GM18868 (cell line): ENCODE results near the gene STAG1.
"Not testable (repeated sequence)": the region's sequence is repeated elsewhere in the genome, so short reads cannot be mapped to it uniquely, and the experiment has no call there.

ENCODE experiments used
- ATAC-seq: cut with Tn5 transposase; IDR thresholded peaks from one replicate; pipeline ENCODE4 v1.9.1; 2021; ENCODE audit warnings: mild to moderate bottlenecking, moderate library complexity; ENCODE audit not compliant: unreplicated experiment

Gene STAG1

DNA sequence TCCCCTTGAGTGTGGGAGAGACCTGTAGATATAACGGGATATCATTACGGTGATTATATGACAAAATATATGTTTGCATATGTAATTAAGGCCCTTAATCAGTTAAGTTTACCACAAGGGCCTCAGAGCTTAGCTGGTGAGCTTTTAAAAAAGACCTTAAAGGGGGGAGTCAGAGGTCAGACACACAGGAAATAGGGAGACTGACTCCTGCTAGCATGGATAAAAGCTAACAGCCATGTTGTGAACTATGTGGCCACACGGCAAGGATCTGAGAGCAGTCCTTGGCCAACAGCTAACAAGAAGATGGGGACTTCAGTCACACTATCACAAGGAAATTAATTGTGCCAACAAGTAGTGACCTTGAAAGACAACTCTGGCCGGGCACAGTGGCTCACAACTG, 3.1 kb downstream of the STAG1 start:
- no peak for ATAC-seq

DNA sequence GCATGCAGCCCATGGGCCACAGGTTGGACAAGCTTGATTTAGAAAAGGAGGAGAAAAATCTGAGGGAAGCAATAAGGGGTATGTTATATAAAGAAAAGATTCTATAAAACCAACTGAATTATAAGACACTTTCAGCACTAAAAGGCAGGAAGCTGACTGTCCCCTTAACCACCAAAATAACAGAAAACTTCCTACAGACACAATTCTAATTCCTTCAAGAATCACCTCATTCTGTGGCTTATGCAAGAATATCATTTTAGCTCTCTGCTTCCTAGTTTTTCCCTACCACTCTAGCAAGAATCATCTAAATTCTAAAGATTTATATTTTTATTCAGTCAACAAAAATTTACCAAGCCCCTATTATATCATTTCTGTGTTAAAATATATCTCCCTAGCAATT, 6.3 kb downstream of the STAG1 start:
- ATAC-seq, result no peak

- no peak for ATAC-seq
Measured at GRCh38 chr3:136741063-136741462, 11.1 kb downstream of the STAG1 start.

DNA sequence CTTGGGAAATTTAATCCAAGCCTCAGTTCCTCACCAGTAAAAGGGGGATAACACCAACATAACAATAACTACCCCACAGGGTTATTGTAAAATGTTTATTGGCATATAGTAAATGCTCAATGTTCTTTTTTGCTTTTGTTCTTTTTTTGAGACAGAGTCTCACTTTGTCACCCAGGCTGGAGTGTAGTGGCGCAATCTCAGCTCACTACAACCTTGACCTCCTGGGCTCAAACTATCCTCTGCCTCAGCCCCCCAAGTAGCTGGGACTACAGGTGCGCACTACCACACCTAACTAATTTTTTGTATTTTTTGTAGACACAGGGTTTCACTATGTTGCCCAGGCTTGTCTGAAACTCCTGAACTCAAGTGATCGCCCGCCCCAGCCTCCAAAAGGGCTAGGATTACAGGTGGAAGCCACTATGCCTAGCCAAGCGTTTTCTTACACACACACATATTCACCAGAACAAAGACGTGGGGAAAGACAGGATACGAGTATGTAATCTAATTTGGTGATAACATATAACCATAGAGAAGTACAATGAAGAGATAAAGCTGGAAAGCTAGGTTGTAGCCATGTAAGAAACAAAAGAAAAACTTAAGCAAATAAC, 11.7 kb downstream of the STAG1 start:
- no peak for ATAC-seq

GRCh38 chr3:136736950-136737349, 15.2 kb downstream of the STAG1 start:
- not testable (repeated sequence) for ATAC-seq

DNA sequence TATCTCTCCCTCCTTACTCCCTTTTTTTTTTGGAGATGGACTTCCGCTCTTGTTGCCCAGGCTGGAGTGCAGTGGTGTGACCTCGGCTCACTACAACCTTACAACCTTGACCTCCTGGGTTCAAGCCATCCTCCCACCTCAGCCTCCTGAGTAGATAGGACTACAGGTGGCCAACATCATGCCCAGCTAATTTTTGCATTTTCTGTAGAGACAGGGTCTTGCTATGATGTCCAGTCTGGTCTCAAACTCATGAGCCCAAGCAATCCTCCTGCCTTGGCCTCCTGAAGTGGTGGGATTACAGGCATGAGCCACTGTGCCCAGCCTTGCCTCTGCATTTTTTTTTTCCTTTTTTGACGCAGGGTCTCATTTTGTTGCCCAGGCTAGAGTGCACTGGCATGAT, 17.1 kb downstream of the STAG1 start:
- ATAC-seq, result no peak

DNA sequence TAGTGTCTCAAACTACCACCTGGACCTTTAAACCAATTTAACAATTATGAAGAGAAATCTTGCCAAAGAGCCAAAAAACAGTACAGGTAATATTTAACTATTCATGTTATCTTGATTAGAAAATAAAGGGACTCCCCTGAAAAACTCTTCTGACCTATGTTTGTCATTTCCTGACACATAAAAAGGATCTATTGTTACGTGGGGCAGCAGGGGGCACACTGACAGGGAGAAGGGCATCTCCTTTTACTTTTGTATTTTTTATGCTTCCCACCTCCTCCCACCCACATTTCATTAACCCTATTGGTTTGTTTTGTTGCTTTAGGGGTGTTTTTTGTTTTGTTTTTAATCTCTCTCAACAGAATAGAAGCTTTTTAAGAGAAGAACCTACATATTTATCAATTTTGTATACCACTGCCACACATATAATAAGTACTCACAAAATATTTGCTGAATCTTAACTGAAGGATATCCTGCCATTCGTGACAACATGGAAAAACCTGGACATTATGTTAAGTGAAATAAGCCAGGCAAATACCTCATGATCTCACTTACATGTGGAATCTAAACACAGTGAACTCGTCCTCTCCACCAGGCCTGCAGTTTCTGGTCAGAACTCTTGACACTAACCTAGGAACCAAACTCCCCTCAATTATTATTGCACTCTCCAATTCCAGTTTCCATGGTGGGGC, 17.7 kb downstream of the STAG1 start:
- ATAC-seq, result no peak

- no peak for ATAC-seq
Measured at GRCh38 chr3:136733317-136733833, 18.8 kb downstream of the STAG1 start.

- ATAC-seq, result no peak
Measured at GRCh38 chr3:136731274-136731884, 20.8 kb downstream of the STAG1 start.

GRCh38 chr3:136730595-136731273, 21.4 kb downstream of the STAG1 start:
- ATAC-seq, result peak; percentile 71

- no peak for ATAC-seq
Measured at GRCh38 chr3:136728918-136729317, 23.3 kb downstream of the STAG1 start.

- no peak for ATAC-seq
Measured at GRCh38 chr3:136728473-136728872, 23.7 kb downstream of the STAG1 start.

- no peak for ATAC-seq
Measured at GRCh38 chr3:136725468-136725867, 26.7 kb downstream of the STAG1 start.

- ATAC-seq, result not testable (repeated sequence)
Measured at GRCh38 chr3:136722916-136723315, 29.3 kb downstream of the STAG1 start.

DNA sequence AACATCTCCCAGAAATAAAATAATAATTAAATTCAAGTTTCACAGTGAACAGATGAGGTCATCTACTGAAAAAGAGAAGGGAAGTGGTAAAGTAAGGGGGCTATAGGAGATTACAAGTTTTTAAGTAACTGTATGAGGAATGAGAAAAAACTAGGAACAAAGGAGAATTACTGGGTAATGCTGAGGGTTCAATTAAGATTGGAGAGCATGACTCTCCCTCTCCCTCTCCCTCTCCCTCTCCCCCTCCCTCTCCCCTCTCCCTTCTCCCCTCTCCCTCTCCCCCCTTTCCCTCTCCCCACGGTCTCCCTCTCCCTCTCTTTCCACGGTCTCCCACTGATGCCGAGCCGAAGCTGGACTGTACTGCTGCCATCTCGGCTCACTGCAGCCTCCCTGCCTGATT, 29.8 kb downstream of the STAG1 start:
- not testable (repeated sequence) for ATAC-seq

GRCh38 chr3:136720091-136720490, 32.1 kb downstream of the STAG1 start:
- no peak for ATAC-seq

DNA sequence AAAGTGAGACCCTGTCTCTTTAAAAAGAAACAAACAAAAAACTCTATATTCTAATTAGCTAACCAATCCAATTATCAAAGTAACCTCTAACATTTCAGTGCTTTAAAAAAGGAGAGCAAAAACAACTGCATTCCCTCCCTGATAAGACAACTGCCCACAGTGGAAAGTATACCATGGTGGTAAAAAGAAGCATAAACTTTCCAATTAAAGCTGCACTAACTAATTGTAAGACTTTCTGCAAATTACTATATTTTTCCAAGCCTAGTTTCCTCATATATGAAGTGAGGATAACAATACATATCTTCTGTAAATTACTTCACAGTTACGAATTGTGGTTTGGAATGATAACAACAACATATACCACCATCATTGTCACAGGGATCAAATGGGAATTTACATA, 35.5 kb downstream of the STAG1 start:
- no peak for ATAC-seq

DNA sequence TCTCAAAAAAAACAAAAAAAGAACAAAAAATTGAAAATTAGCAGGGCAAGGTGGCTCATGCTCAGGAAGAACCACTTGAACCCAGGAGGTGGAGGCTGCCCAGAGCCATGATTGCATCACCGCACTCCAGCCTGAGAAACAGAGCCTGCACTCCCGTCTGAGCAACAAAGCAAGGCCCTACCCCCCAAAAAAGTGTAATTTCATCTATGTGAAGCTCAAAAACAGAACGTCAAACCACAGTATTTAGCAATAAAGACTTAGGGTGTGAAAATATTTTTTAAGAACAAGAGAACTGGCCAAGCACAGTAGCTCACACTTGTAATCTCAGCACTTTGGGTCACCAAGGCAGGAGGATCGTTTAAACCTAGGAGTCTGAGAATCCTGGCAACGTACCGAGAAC, 38.2 kb downstream of the STAG1 start:
- no peak for ATAC-seq

GRCh38 chr3:136712941-136713340, 39.2 kb downstream of the STAG1 start:
- no peak for ATAC-seq

DNA sequence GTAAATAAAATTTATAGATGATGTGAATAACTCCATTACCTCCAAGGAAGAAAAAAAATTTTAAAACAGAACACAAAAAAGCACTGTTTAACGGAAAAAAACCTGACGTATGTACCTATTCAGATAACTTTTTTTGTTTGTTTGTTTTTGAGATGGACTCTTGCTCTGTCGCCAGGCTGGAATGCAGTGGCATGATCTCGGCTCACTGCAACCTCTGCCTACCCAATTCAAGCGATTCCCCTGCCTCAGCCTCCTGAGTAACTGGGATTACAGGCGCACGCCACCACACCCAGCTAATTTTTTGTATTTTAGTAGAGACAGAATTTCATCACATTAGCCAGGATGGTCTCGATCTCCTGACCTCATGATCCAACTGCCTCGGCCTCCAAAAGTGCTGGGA, 40.3 kb downstream of the STAG1 start:
- not testable (repeated sequence) for ATAC-seq

DNA sequence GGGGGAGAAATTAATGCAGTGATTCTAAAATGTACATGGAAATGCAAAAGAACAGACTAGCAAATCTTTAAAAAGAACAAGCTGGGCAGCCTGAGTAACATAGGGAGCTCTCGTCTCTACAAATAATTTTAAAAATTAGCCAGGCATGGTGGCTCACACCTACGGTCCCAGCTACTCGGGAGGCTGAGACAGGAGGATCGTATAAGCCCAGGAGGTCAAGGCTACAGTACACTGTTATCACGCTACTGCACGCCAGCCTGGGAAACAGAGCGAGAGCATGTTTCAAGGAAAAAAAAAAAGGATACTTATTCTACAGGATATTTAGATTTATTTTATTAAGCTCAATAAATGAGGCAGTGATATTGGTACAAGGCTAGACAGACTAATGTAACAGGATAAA, 40.9 kb downstream of the STAG1 start:
- ATAC-seq, result no peak

DNA sequence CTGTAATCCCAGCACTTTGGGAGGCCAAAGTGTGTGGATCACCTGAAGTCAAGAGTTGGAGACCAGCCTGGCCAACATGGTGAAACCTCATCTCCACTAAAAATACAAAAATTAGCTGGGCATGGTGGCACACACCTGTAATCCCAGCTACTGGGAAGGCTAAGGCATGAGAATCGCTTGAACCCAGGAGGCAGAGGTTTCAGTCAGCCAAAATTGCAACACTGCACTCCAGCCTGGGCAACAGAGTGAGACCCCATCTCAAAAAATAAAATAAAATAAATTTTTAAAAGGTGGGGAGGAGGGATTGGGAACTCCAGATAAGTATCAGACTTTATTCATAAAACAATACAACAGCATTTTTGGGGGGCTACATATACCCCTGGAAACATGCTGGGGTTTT, 42.4 kb downstream of the STAG1 start:
- ATAC-seq, result not testable (repeated sequence)
